Activated CD8-positive, alpha-beta T cell treated with anti-CD3 and anti-CD28 coated beads, Interleukin-2, amount 10 ng/mL, durations not matched to agents 7 days and 5 days (primary cell): ENCODE measurements around the gene RASIP1. TPM values are rescaled to one million over a fixed set of nuclear protein-coding genes. Genes with fewer than 3 reads are reported as not detected.

Experiments used
- total RNA-seq, 2 experiments: library from RNA; stranded (reverse); gene quantifications; one replicate each; pipeline ENCODE4 v1.2.3, GENCODE V29; 2021

Gene RASIP1
- total RNA-seq, 2 experiments from 2014 or later = 0.26 to 0.42 TPM

Other genes with a start within 250 kb of the RASIP1 start
- gene LMTK3, start 228.8 kb downstream of the RASIP1 start, total RNA-seq = 1 to 10 TPM; 2.8 to 3.7 TPM
- not detected for gene SULT2B1, start 188.4 kb downstream of the RASIP1 start, total RNA-seq
- not detected for gene SPACA4, start 133.9 kb downstream of the RASIP1 start, total RNA-seq
- 1 to 10 TPM; 1.7 to 2.3 TPM for gene FAM83E, start 125.5 kb downstream of the RASIP1 start, total RNA-seq
- gene RPL18, start 121.4 kb downstream of the RASIP1 start, total RNA-seq = 1,000 to 10,000 TPM; 1,371 to 1,433 TPM
- gene SPHK2, start 121.1 kb downstream of the RASIP1 start, total RNA-seq = 10 to 100 TPM; 33.0 to 33.1 TPM
- gene DBP, start 103.2 kb downstream of the RASIP1 start, total RNA-seq = 10 to 100 TPM; 17.3 to 18.3 TPM
- gene CA11, start 94.4 kb downstream of the RASIP1 start, total RNA-seq = 1 to 10 TPM; 5.2 to 6.3 TPM
- under 1 TPM; 0.55 to 0.78 TPM for gene NTN5, start 67.6 kb downstream of the RASIP1 start, total RNA-seq
- gene FUT2, start 44.6 kb downstream of the RASIP1 start, total RNA-seq = not detected
- gene MAMSTR, start 20.9 kb downstream of the RASIP1 start, total RNA-seq = 1 to 10 TPM in 1 of 2 experiments, under 1 TPM in 1; 0.79 to 1.3 TPM
- not detected for gene IZUMO1, start 6.3 kb upstream of the RASIP1 start, total RNA-seq
- under 1 TPM; 0.16 to 0.26 TPM for gene FUT1, start 12.0 kb upstream of the RASIP1 start, total RNA-seq
- not detected for gene FGF21, start 14.9 kb upstream of the RASIP1 start, total RNA-seq
- 10 to 100 TPM; 47.2 to 48.6 TPM for gene BCAT2, start 70.4 kb upstream of the RASIP1 start, total RNA-seq
- gene HSD17B14, start 95.9 kb upstream of the RASIP1 start, total RNA-seq = 1 to 10 TPM in 1 of 2 experiments, under 1 TPM in 1; 0.89 to 1.1 TPM
- 1 to 10 TPM; 4.4 to 4.6 TPM for gene PLEKHA4, start 128.0 kb upstream of the RASIP1 start, total RNA-seq
- 100 to 1,000 TPM; 104 to 124 TPM for gene PPP1R15A, start 131.8 kb upstream of the RASIP1 start, total RNA-seq
- not detected for gene TULP2, start 158.1 kb upstream of the RASIP1 start, total RNA-seq
- 100 to 1,000 TPM; 229 to 236 TPM for gene NUCB1, start 159.7 kb upstream of the RASIP1 start, total RNA-seq
- gene DHDH, start 193.1 kb upstream of the RASIP1 start, total RNA-seq = 1 to 10 TPM; 1.6 to 1.9 TPM
- 100 to 1,000 TPM; 336 to 350 TPM for gene BAX, start 214.3 kb upstream of the RASIP1 start, total RNA-seq
- gene FTL, start 224.7 kb upstream of the RASIP1 start, total RNA-seq = 1,000 to 10,000 TPM in 1 of 2 experiments, 100 to 1,000 TPM in 1; 971 to 1,027 TPM